Measurements from ENCODE around the gene TMEM150A. TPM values are rescaled to one million over a fixed set of nuclear protein-coding genes. Genes with fewer than 3 reads are reported as not detected.

TMEM150A gene
- total and polyA plus RNA-seq, 2 of the 13 experiments (the other 11 are each of a cell fraction or from before 2014, with no cell fraction given): 30.1 to 70.4 TPM

- TF ChIP-seq ZFX (CRISPR knock-in tag; IDR thresholded peaks at IDR 0.05; ENCODE audit: low read depth) (peak; percentile 33), ZNF224 (CRISPR knock-in tag; IDR thresholded peaks at IDR 0.05) (no peak), TBP (CRISPR knock-in tag; IDR thresholded peaks at IDR 0.05) (no peak), ZNF775 (CRISPR knock-in tag; IDR thresholded peaks at IDR 0.05; ENCODE audit: borderline replicate concordance) (no peak), KLF6 (CRISPR knock-in tag; IDR thresholded peaks at IDR 0.05) (no peak), ZNF557 (CRISPR knock-in tag; IDR thresholded peaks at IDR 0.05) (no peak), PCBP2 (optimal IDR thresholded peaks at IDR 0.05; ENCODE audit: low read depth, low read length, poor library complexity, severe bottlenecking) (no peak), MYC (CRISPR knock-in tag; IDR thresholded peaks at IDR 0.05; ENCODE audit: borderline replicate concordance) (no peak), ARID5B (CRISPR knock-in tag; IDR thresholded peaks at IDR 0.05) (peak; percentile 80), ZFP36 (IDR thresholded peaks at IDR 0.05; ENCODE audit: borderline replicate concordance, low read depth, low read length, partially characterized antibody) (no peak), STAG1 (CRISPR knock-in tag; IDR thresholded peaks at IDR 0.05) (peak; percentile 11; the same call in 1 of the 2 replicates), RBM22 (optimal IDR thresholded peaks at IDR 0.05; ENCODE audit: low read length) (no peak), DNMT1 (CRISPR knock-in tag; IDR thresholded peaks at IDR 0.05) (no peak; the same call in 1 of the 2 replicates), REST (IDR thresholded peaks at IDR 0.05; ENCODE audit: borderline replicate concordance in 1 of 2, low read depth in 1 of 2, low read length in 2 of 2) (peak in 1 of 2 experiments; percentile 20; a peak in 1 of 4 replicates), JUN (CRISPR knock-in tag; IDR thresholded peaks at IDR 0.05) (no peak; the same call in 1 of the 2 replicates), RERE (CRISPR knock-in tag; IDR thresholded peaks at IDR 0.05; ENCODE audit: low read depth) (no peak)
Observed at GRCh38 chr2:85589982-85590791, 12.3 kb downstream of the TMEM150A start (continued).
